Sigmoid colon (tissue), 7 donors: Measurements from ENCODE around the gene KMT2C. TPM values are rescaled to one million over a fixed set of nuclear protein-coding genes. Genes with fewer than 3 reads are reported as not detected.

Source experiments
- DNase-seq: peaks from one replicate; pipeline ENCODE4 v3.0.0-alpha.2; 2019
- H3K27ac ChIP-seq, 4 donors: fragments of 200-600 bp; sonication (generic); one replicate each; pipeline ENCODE4 v1.5.1; 2016 to 2019; ENCODE audit warnings: mild to moderate bottlenecking in 1 of 4
- H3K27me3 ChIP-seq, 3 donors: fragments of 200-600 bp; sonication (generic); one replicate each; pipeline ENCODE4 v1.5.1; 2019; ENCODE audit warnings: mild to moderate bottlenecking in 1 of 3
- H3K36me3 ChIP-seq, 4 donors: fragments of 200-600 bp; sonication (generic); one replicate each; pipeline ENCODE4 v1.5.1; 2016 to 2019
- H3K4me1 ChIP-seq, 4 donors: fragments of 200-600 bp; sonication (generic); one replicate each; pipeline ENCODE4 v1.5.1; 2017 to 2019
- H3K4me3 ChIP-seq, 4 donors: fragments of 200-600 bp; sonication (generic); one replicate each; pipeline ENCODE4 v1.5.1; 2017 to 2019; ENCODE audit warnings: mild to moderate bottlenecking in 2 of 4, moderate library complexity in 1 of 4
- H3K9me3 ChIP-seq, 4 donors: fragments of 200-600 bp in 3 of 4; sonication (generic) in 3 of 4; one replicate each; pipeline versions ENCODE4 v1.5.1 to v1.6.1; 2013 to 2019
- CTCF ChIP-seq, 4 experiments: fragments of 450-650 bp in 3 of 4; fragments of 200-600 bp in 1 of 4; IDR thresholded peaks; one replicate each; pipeline ENCODE4 v1.5.1; 2016 to 2019; ENCODE audit warnings: antibody characterized with exemption in 4 of 4, mild to moderate bottlenecking in 3 of 4, moderate library complexity in 2 of 4
- EP300 ChIP-seq, 4 donors: sonication (generic); formaldehyde crosslinking; IDR thresholded peaks; one replicate each; pipeline ENCODE4 v1.6.1; 2017; ENCODE audit warnings: antibody characterized with exemption in 4 of 4
- POLR2A ChIP-seq, 2 donors: fragments of 450-650 bp; IDR thresholded peaks; one replicate each; pipeline ENCODE4 v1.6.1; 2016; ENCODE audit warnings: antibody characterized with exemption in 2 of 2, mild to moderate bottlenecking in 2 of 2, moderate library complexity in 2 of 2
- POLR2AphosphoS5 ChIP-seq, 4 donors: sonication (generic); formaldehyde crosslinking; IDR thresholded peaks; one replicate each; pipeline ENCODE4 v1.6.1; 2017; ENCODE audit warnings: antibody characterized with exemption in 4 of 4
- WGBS, 2 donors: extraction: QIAGEN DNeasy Blood & Tissue Kit; methylation state at CpG; one replicate each; pipeline ENCODE4 v1.1.7; 2013; 5-methylcytosine and 5-hydroxymethylcytosine counted together
- intact Hi-C: fragments of 100-400 bp; cut with DNase I; formaldehyde crosslinking; loops from one replicate; pipeline ENCODE4 v1.15.1; 2023
- polyA plus RNA-seq, 3 donors: library from polyadenylated mRNA; stranded (reverse); fragments of 200-250 nt; gene quantifications; one replicate each; pipeline ENCODE4 v1.2.3, GENCODE V29; 2013
- total RNA-seq, 4 donors: library from RNA; depleted of rRNA; stranded (reverse); fragments of >200 nt; gene quantifications; one replicate each; pipeline ENCODE4 v1.1.0, GENCODE V29; 2016
- donor health status: healthy with polysubstance abuse.
- donor health status: Bipolar disorder and iron deficiency.
- donor health status: healthy.

KMT2C gene
- total and polyA plus RNA-seq, 7 donors, result 7.4 to 75.6 (median 46.4) TPM

DNA sequence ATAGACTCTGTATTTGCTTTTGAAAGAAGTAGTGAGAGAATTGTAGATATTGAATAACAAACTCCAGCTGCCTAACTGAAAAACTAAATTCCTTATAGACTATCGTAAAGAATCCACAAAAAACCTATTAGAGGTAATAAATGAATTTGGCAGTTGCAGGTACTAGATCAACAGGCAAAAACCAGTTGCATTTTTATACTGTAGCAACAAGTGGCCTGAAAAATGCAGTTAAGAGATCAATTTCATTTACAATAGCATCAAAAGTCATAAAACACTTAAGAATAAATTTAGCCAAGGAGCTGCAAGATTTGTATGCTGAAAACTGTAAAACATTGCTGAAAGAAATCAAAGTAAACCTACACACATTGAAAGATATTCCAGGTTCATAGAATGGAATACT is 340.0 kb downstream of the KMT2C start:
- peaks cover 0 to 10% (median 1%) of the 10 kb centered on the region in 4 donors for H3K36me3 ChIP-seq
- no peaks in the 10 kb centered on the region for H3K9me3 ChIP-seq
- H3K4me1 ChIP-seq, result no peaks in the 10 kb centered on the region
- TF ChIP-seq POLR2A (IDR thresholded peaks at IDR 0.05), result no peak
- no peak for TF ChIP-seq POLR2AphosphoS5 (IDR thresholded peaks at IDR 0.05)
- no peak for TF ChIP-seq EP300 (IDR thresholded peaks at IDR 0.05)
- TF ChIP-seq CTCF (IDR thresholded peaks at IDR 0.05), result no peak
- no peak overlapping the region for H3K27ac ChIP-seq
- DNase-seq, result no peak
- no peak overlapping the region for H3K4me3 ChIP-seq
- 84 to 96% methylated on average over 1 of the region's 1 CpG for WGBS, 2 donors
- intact Hi-C loops, result no loop called here
- no peaks in the 10 kb centered on the region for H3K27me3 ChIP-seq

DNA sequence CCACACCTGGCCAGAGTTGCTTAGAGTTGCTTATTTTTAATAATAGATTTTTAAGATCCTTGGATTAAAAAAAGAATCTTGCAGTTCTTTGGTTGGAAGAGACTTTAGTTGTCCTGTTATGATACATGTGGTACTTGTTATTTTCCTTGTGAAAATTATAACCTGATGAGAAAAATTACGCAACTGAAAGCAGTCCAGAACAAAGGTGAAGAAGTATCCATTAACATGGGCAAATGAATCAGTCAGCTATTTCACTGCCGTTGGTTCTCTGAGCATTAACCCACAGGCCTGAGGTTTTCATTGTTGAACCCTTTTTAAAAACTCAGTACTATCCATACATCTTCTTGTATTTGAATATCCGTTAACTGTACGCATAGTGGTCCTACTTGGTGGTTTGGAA is 342.1 kb downstream of the KMT2C start:
- peaks cover 0 to 8% (median 0%) of the 10 kb centered on the region in 4 donors for H3K9me3 ChIP-seq
- no peaks in the 10 kb centered on the region for H3K4me1 ChIP-seq
- H3K4me3 ChIP-seq, result no peak overlapping the region
- no peak for TF ChIP-seq POLR2A (IDR thresholded peaks at IDR 0.05)
- TF ChIP-seq EP300 (IDR thresholded peaks at IDR 0.05), result no peak
- TF ChIP-seq POLR2AphosphoS5 (IDR thresholded peaks at IDR 0.05), result no peak
- peaks cover 0 to 6% (median 0%) of the 10 kb centered on the region in 4 donors for H3K36me3 ChIP-seq
- WGBS, 2 donors, result 93% methylated on average over 4 of the region's 4 CpGs
- intact Hi-C loops, result no loop called here
- no peaks in the 10 kb centered on the region for H3K27me3 ChIP-seq
- no peak overlapping the region for H3K27ac ChIP-seq
- DNase-seq, result no peak

- Histone ChIP-seq H3K9me3 (peaks cover 0 to 10% (median 0%) of the 10 kb centered on the region in 4 donors), H3K4me1 (no peaks in the 10 kb centered on the region), H3K4me3 (no peak overlapping the region), H3K27ac (no peak overlapping the region), H3K27me3 (no peaks in the 10 kb centered on the region), H3K36me3 (peaks cover 0 to 6% (median 0%) of the 10 kb centered on the region in 4 donors)
- intact Hi-C loops, result no loop called here
- no peak for TF ChIP-seq POLR2A (IDR thresholded peaks at IDR 0.05)
- no peak for TF ChIP-seq CTCF (IDR thresholded peaks at IDR 0.05)
- TF ChIP-seq EP300 (IDR thresholded peaks at IDR 0.05), result no peak
- no peak for TF ChIP-seq POLR2AphosphoS5 (IDR thresholded peaks at IDR 0.05)
- no peak for DNase-seq
- WGBS, 2 donors, result 93 to 94% methylated on average over 6 of the region's 6 CpGs
Measured at GRCh38 chr7:152090747-152091146, 345.1 kb downstream of the KMT2C start.

DNA sequence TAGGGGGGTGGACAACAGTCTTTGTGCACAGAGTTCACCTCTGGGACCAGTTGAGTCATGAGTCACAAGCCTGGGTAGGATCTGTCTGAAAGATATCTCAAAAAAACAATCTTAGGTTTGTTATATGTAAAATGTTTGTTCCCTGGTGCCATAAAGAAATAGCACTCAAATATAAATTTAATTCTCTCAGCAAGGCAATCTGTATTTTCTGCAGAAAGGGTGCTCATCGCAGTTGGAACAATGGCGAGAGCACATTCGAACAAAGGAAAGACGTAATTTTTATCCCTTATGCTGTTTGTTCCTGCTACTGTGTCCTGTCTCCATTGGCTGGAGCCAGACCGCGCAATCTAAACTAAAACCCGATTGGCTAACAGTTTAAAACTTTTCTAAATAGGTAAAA is 346.6 kb downstream of the KMT2C start:
- DNase-seq, result no peak
- intact Hi-C loops, result no loop called here

GRCh38 chr7:152086513-152086912 is 349.3 kb downstream of the KMT2C start:
- no peak for DNase-seq
- intact Hi-C loops, result no loop called here
- TF ChIP-seq CTCF (IDR thresholded peaks at IDR 0.05), result no peak
- TF ChIP-seq EP300 (IDR thresholded peaks at IDR 0.05), result no peak
- TF ChIP-seq POLR2AphosphoS5 (IDR thresholded peaks at IDR 0.05), result no peak
- no peak for TF ChIP-seq POLR2A (IDR thresholded peaks at IDR 0.05)
- H3K36me3 ChIP-seq, result no peaks in the 10 kb centered on the region
- H3K9me3 ChIP-seq, result peaks cover 0 to 10% (median 0%) of the 10 kb centered on the region in 4 donors
- H3K4me1 ChIP-seq, result no peaks in the 10 kb centered on the region
- 38 to 71% methylated on average over 1 of the region's 1 CpG for WGBS, 2 donors
- no peak overlapping the region for H3K4me3 ChIP-seq
- no peak overlapping the region for H3K27ac ChIP-seq
- no peaks in the 10 kb centered on the region for H3K27me3 ChIP-seq

More for the DNA sequence above, 346.6 kb downstream of the KMT2C start:
- Histone ChIP-seq H3K27ac (no peak overlapping the region), H3K27me3 (no peaks in the 10 kb centered on the region), H3K9me3 (peaks cover 0 to 10% (median 0%) of the 10 kb centered on the region in 4 donors), H3K36me3 (no peaks in the 10 kb centered on the region), H3K4me1 (no peaks in the 10 kb centered on the region), H3K4me3 (no peak overlapping the region)
- WGBS, 2 donors, result 96 to 97% methylated on average over 7 of the region's 7 CpGs
- no peak for TF ChIP-seq CTCF (IDR thresholded peaks at IDR 0.05)
- no peak for TF ChIP-seq EP300 (IDR thresholded peaks at IDR 0.05)
- TF ChIP-seq POLR2A (IDR thresholded peaks at IDR 0.05), result no peak
- TF ChIP-seq POLR2AphosphoS5 (IDR thresholded peaks at IDR 0.05), result no peak
